ENCODE results near the gene CETN1.

The CETN1 gene

DNA sequence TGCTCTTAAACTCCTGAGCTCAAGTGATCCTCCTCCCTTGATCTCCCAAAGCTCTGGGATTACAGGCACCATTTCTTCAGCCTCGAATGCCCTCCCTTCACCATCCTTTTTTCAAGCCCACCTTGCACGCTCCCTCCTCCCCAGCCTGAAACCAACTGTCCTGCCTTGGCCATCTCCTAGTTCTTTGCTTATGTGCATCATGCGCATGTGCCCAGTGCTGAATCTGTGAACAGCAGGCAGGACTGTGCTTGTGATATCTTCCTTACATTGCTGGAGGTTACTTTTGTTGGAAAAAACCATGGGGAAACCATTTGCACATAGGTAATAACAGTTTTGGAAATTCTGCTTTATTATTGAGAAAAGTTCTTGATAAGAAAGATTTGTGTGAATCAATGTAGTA lies 30.2 kb upstream of the CETN1 start (continued):
- TF ChIP-seq ZNF747 (tag by site-specific recombination; IDR thresholded peaks at IDR 0.05) (no peak), ZNF341 (tag by site-specific recombination; IDR thresholded peaks at IDR 0.05; ENCODE audit: low read depth) (no peak)
- TF ChIP-seq, protein P1, sequence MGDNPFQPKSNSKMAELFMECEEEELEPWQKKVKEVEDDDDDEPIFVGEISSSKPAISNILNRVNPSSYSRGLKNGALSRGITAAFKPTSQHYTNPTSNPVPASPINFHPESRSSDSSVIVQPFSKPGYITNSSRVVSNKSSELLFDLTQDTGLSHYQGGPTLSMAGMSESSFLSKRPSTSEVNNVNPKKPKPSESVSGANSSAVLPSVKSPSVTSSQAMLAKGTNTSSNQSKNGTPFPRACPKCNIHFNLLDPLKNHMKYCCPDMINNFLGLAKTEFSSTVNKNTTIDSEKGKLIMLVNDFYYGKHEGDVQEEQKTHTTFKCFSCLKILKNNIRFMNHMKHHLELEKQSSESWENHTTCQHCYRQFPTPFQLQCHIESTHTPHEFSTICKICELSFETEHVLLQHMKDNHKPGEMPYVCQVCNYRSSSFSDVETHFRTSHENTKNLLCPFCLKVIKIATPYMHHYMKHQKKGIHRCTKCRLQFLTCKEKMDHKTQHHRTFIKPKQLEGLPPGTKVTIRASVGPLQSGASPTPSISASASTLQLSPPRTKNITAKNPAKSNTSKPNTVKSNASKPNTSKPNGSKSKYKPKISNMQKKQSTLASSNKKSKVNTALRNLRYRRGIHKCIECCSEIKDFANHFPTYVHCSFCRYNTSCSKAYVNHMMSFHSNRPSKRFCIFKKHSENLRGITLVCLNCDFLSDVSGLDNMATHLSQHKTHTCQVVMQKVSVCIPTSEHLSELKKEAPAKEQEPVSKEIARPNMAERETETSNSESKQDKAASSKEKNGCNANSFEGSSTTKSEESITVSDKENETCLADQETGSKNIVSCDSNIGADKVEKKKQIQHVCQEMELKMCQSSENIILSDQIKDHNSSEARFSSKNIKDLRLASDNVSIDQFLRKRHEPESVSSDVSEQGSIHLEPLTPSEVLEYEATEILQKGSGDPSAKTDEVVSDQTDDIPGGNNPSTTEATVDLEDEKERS (tag by site-specific recombination; IDR thresholded peaks at IDR 0.05) = no peak

DNA sequence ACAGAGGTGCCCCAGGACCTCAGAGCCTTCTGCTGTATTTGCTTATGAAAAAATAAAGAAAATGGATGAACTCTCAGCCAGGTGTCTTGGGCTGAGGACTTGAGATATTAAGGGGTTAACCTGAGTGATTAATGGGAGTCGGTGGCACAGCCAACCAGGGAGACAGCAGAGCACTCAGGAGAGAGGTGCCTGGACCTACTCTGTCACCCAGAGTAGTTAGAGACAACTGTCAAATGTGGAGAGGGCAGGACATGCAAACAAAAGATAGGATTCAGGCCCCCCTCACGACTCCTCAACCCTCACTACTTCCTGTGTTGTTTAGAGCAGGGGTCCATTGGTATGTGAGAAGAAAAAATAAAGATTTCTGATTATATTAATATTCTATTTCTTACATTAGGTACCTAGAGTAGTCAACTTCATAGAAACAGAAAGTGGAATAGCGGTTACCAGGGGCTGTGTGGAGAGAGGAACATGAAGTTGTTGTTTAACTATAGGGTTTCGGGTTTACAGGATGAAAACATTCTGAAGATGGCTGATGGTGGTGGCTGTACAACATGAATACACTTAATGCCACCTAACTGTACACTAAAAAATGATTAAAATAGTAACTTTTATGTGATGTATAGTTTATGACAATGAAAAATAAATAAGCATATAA lies 28.6 kb upstream of the CETN1 start:
- no peaks in the 10 kb centered on the region for H3K4me1 ChIP-seq (ENCODE audit: control insufficient read depth, insufficient read depth, low read length)
- ChIA-PET CTCF (no interaction called here), POLR2A (no interaction called here)
- no peak overlapping the region for H3K4me3 ChIP-seq (ENCODE audit: low read depth, low read length)
- H3K9me3 ChIP-seq (ENCODE audit: control insufficient read depth, insufficient read depth, low read depth, low read length) = no peaks in the 10 kb centered on the region
- H3K36me3 ChIP-seq (ENCODE audit: control insufficient read depth in 2 of 2, insufficient read depth in 1 of 2, low read length in 2 of 2) = no peaks in the 10 kb centered on the region
- no peak overlapping the region for H3K27ac ChIP-seq (ENCODE audit: extremely low read depth, low read depth, low read length)
- TF ChIP-seq RBAK (tag by site-specific recombination; IDR thresholded peaks at IDR 0.05) = no peak
- TF ChIP-seq, protein P1 (tag by site-specific recombination; IDR thresholded peaks at IDR 0.05) = no peak
- no peak for TF ChIP-seq ZNF239 (tag by site-specific recombination; IDR thresholded peaks at IDR 0.05)
- no peak for TF ChIP-seq ZBTB21 (tag by site-specific recombination; IDR thresholded peaks at IDR 0.05)
- TF ChIP-seq ZNF621 (tag by site-specific recombination; IDR thresholded peaks at IDR 0.05) = no peak
- TF ChIP-seq ZNF366 (tag by site-specific recombination; conservative IDR thresholded peaks at IDR 0.05) = no peak

DNA sequence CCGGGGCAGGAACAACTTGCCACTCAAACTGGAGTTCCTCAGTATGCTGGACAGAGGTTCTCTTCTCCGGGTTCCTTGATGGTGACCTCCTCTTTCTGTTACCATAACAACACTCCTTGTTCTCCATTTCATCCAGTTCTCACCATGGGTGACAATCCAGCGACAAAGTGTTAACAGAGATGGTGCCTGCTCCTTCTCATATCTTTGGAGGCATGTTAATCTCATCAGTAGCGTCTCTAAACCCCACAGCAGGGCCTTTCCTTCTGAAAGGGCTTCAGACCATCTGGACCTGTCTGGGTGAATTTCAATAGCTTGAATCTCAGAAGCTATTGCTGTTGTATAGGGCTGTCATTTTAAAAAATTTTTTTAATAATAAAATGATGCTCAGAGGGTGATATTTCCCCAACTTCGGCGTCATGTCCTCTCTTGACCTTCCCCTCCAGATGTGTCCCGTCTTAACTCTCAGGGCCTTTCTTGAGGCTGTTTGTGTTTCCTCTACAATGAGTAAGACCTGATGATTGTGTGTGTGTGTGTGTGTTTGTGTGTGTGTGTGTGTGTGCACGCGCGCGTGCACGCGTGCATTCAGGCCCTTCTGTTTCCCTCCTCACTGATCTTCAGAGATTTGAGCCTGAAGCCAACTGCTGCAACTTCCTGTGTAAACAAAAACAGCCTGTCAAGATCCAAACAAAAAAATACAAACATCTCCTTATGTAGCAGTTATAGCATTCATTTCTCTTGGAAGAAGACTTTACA lies 24.3 kb upstream of the CETN1 start:
- no peaks in the 10 kb centered on the region for H3K4me1 ChIP-seq (ENCODE audit: control insufficient read depth, insufficient read depth, low read length)
- ChIA-PET POLR2A (no interaction called here), CTCF (interaction anchor here (0.5 kb wide), 1 partner anchor 64 kb away, joined by 3 read pairs; no protein-coding TSS in a partner anchor)
- no peaks in the 10 kb centered on the region for H3K9me3 ChIP-seq (ENCODE audit: control insufficient read depth, insufficient read depth, low read depth, low read length)
- H3K27ac ChIP-seq (ENCODE audit: extremely low read depth, low read depth, low read length) = no peak overlapping the region
- no peaks in the 10 kb centered on the region for H3K36me3 ChIP-seq (ENCODE audit: control insufficient read depth in 2 of 2, insufficient read depth in 1 of 2, low read length in 2 of 2)
- H3K4me3 ChIP-seq (ENCODE audit: low read depth, low read length) = no peak overlapping the region
- TF ChIP-seq ZBTB17 (tag by site-specific recombination; IDR thresholded peaks at IDR 0.05) (no peak), ZNF48 (tag by site-specific recombination; IDR thresholded peaks at IDR 0.05) (no peak), ZNF169 (tag by site-specific recombination; IDR thresholded peaks at IDR 0.05) (no peak), PRDM1 (tag by site-specific recombination; IDR thresholded peaks at IDR 0.05) (no peak), ZBTB20 (tag by site-specific recombination; IDR thresholded peaks at IDR 0.05) (no peak), ZNF24 (tag by site-specific recombination; IDR thresholded peaks at IDR 0.05) (no peak), ZNF184 (tag by site-specific recombination; IDR thresholded peaks at IDR 0.05) (no peak), ZNF324 (tag by site-specific recombination; IDR thresholded peaks at IDR 0.05) (no peak), GFI1B (tag by site-specific recombination; IDR thresholded peaks at IDR 0.05) (no peak), ZNF350 (tag by site-specific recombination; IDR thresholded peaks at IDR 0.05) (no peak), SCRT2 (tag by site-specific recombination; IDR thresholded peaks at IDR 0.05) (no peak), ZNF2 (tag by site-specific recombination; IDR thresholded peaks at IDR 0.05) (no peak)
- TF ChIP-seq, protein P2, sequence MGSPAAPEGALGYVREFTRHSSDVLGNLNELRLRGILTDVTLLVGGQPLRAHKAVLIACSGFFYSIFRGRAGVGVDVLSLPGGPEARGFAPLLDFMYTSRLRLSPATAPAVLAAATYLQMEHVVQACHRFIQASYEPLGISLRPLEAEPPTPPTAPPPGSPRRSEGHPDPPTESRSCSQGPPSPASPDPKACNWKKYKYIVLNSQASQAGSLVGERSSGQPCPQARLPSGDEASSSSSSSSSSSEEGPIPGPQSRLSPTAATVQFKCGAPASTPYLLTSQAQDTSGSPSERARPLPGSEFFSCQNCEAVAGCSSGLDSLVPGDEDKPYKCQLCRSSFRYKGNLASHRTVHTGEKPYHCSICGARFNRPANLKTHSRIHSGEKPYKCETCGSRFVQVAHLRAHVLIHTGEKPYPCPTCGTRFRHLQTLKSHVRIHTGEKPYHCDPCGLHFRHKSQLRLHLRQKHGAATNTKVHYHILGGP (tag by site-specific recombination; IDR thresholded peaks at IDR 0.05) = no peak
- TF ChIP-seq, protein P3, sequence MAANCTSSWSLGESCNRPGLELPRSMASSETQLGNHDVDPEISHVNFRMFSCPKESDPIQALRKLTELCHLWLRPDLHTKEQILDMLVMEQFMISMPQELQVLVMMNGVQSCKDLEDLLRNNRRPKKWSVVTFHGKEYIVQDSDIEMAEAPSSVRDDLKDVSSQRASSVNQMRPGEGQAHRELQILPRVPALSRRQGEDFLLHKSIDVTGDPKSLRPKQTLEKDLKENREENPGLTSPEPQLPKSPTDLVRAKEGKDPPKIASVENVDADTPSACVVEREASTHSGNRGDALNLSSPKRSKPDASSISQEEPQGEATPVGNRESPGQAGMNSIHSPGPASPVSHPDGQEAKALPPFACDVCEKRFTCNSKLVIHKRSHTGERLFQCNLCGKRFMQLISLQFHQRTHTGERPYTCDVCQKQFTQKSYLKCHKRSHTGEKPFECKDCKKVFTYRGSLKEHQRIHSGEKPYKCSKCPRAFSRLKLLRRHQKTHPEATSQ (tag by site-specific recombination; IDR thresholded peaks at IDR 0.05) = no peak
